ENCODE results near the gene NBAS.

Gene NBAS

GRCh38 chr2:15494877-15495276 is 66.3 kb downstream of the NBAS start:
- POLR2A ChIA-PET: no interaction called here
- no peak overlapping the region for H3K4me3 ChIP-seq (ENCODE audit: low read depth, low read length)
- no peak for TF ChIP-seq CTCF (IDR thresholded peaks at IDR 0.05; ENCODE audit: insufficient read depth, low read length, missing control alignments)
- CTCF ChIA-PET: no interaction called here
- no peak for DNase-seq (ENCODE audit: low read depth, low spot score)

- POLR2A ChIA-PET: no interaction called here
- DNase-seq (ENCODE audit: low read depth, low spot score): no peak
- CTCF ChIA-PET: no interaction called here
- no peak for TF ChIP-seq CTCF (IDR thresholded peaks at IDR 0.05; ENCODE audit: insufficient read depth, low read length, missing control alignments)
- no peak overlapping the region for H3K4me3 ChIP-seq (ENCODE audit: low read depth, low read length)
Measured at GRCh38 chr2:15492773-15493325, 68.3 kb downstream of the NBAS start.

- H3K4me3 ChIP-seq (ENCODE audit: low read depth, low read length): no peak overlapping the region
- DNase-seq (ENCODE audit: low read depth, low spot score): no peak
- ChIA-PET POLR2A (no interaction called here), CTCF (interaction anchor here (1.0 kb wide), 1 partner anchor 20 kb away, joined by 3 read pairs; no protein-coding TSS in a partner anchor)
- TF ChIP-seq CTCF (IDR thresholded peaks at IDR 0.05; ENCODE audit: insufficient read depth, low read length, missing control alignments): no peak
Measured at GRCh38 chr2:15486770-15487169, 74.4 kb downstream of the NBAS start.

GRCh38 chr2:15485949-15486348 is 75.2 kb downstream of the NBAS start:
- TF ChIP-seq CTCF (IDR thresholded peaks at IDR 0.05; ENCODE audit: insufficient read depth, low read length, missing control alignments): no peak
- POLR2A ChIA-PET: no interaction called here
- CTCF ChIA-PET: interaction anchor here (1.0 kb wide), 1 partner anchor 21 kb away, joined by 3 read pairs; no protein-coding TSS in a partner anchor
- no peak overlapping the region for H3K4me3 ChIP-seq (ENCODE audit: low read depth, low read length)
- no peak for DNase-seq (ENCODE audit: low read depth, low spot score)

GRCh38 chr2:15481000-15481399 is 80.1 kb downstream of the NBAS start:
- no peak overlapping the region for H3K4me3 ChIP-seq (ENCODE audit: low read depth, low read length)
- ChIA-PET CTCF (no interaction called here), POLR2A (no interaction called here)
- no peak for DNase-seq (ENCODE audit: low read depth, low spot score)
- no peak for TF ChIP-seq CTCF (IDR thresholded peaks at IDR 0.05; ENCODE audit: insufficient read depth, low read length, missing control alignments)

GRCh38 chr2:15480552-15480951 is 80.6 kb downstream of the NBAS start:
- no peak for TF ChIP-seq CTCF (IDR thresholded peaks at IDR 0.05; ENCODE audit: insufficient read depth, low read length, missing control alignments)
- no peak for DNase-seq (ENCODE audit: low read depth, low spot score)
- CTCF ChIA-PET: no interaction called here
- H3K4me3 ChIP-seq (ENCODE audit: low read depth, low read length): no peak overlapping the region
- POLR2A ChIA-PET: no interaction called here

All from AG04449 (cell line).